HG02642 (cell line): Measurements from ENCODE around the gene DOCK3.
"Not testable (repeated sequence)": the region's sequence is repeated elsewhere in the genome, so short reads cannot be mapped to it uniquely, and the experiment has no call there.

Experiments used
- ATAC-seq: cut with Tn5 transposase; IDR thresholded peaks from one replicate; pipeline ENCODE4 v1.9.1; 2021; ENCODE audit warnings: mild to moderate bottlenecking; ENCODE audit not compliant: unreplicated experiment, poor library complexity

Gene DOCK3

GRCh38 chr3:50950591-50950990 is 275.9 kb downstream of the DOCK3 start:
- ATAC-seq: no peak

- no peak for ATAC-seq
Measured at GRCh38 chr3:50953825-50954414, 279.2 kb downstream of the DOCK3 start.

- ATAC-seq: no peak
Measured at GRCh38 chr3:50961386-50961785, 286.7 kb downstream of the DOCK3 start.

- no peak for ATAC-seq
Measured at GRCh38 chr3:50971487-50971924, 296.8 kb downstream of the DOCK3 start.

GRCh38 chr3:50972029-50972428 is 297.3 kb downstream of the DOCK3 start:
- no peak for ATAC-seq

GRCh38 chr3:50978586-50978985 is 303.9 kb downstream of the DOCK3 start:
- not testable (repeated sequence) for ATAC-seq

- no peak for ATAC-seq
Measured at GRCh38 chr3:50978991-50979667, 304.4 kb downstream of the DOCK3 start.

- ATAC-seq: no peak
Measured at GRCh38 chr3:50982540-50983325, 308.0 kb downstream of the DOCK3 start.

- ATAC-seq: no peak
Measured at GRCh38 chr3:50983887-50984286, 309.2 kb downstream of the DOCK3 start.

- no peak for ATAC-seq
Measured at GRCh38 chr3:50985893-50986292, 311.2 kb downstream of the DOCK3 start.

GRCh38 chr3:50986726-50987125 is 312.0 kb downstream of the DOCK3 start:
- no peak for ATAC-seq

GRCh38 chr3:50994537-50994936 is 319.8 kb downstream of the DOCK3 start:
- ATAC-seq: no peak

GRCh38 chr3:50995085-50995824 is 320.5 kb downstream of the DOCK3 start:
- ATAC-seq: no peak

GRCh38 chr3:51002495-51002894 is 327.8 kb downstream of the DOCK3 start:
- ATAC-seq: no peak

GRCh38 chr3:51004235-51004634 is 329.5 kb downstream of the DOCK3 start:
- ATAC-seq: no peak

- no peak for ATAC-seq
Measured at GRCh38 chr3:51024121-51024520, 349.4 kb downstream of the DOCK3 start.

GRCh38 chr3:51024765-51025632 is 350.3 kb downstream of the DOCK3 start:
- ATAC-seq: no peak

GRCh38 chr3:51031666-51032065 is 356.9 kb downstream of the DOCK3 start:
- no peak for ATAC-seq

- ATAC-seq: no peak
Measured at GRCh38 chr3:51035630-51036029, 360.9 kb downstream of the DOCK3 start.

GRCh38 chr3:51044982-51045381 is 370.3 kb downstream of the DOCK3 start:
- no peak for ATAC-seq
